SK-N-SH treated with all-trans-retinoic acid at 6 μM for 48 hours (cell line): ENCODE results near the gene SDK2.

Experiments used
- ARNTL ChIP-seq: fragments of 450-650 bp; formaldehyde crosslinking; IDR thresholded peaks from 2 replicates; pipeline ENCODE4 v1.5.0; 2020; ENCODE audit warnings: low read depth, mild to moderate bottlenecking, moderate library complexity, borderline replicate concordance
- CREB5 ChIP-seq: fragments of 250-450 bp; sonication (Bioruptor Pico); IDR thresholded peaks from 2 replicates; pipeline ENCODE4 v1.5.1; 2020; ENCODE audit warnings: low read depth, mild to moderate bottlenecking, moderate library complexity
- CSRNP3 ChIP-seq: fragments of 250-450 bp; sonication (Bioruptor Pico); IDR thresholded peaks from 2 replicates; pipeline ENCODE4 v1.5.1; 2021; ENCODE audit warnings: mild to moderate bottlenecking, moderate library complexity
- GLIS3 ChIP-seq: fragments of 250-450 bp; sonication (Bioruptor Pico); IDR thresholded peaks from 2 replicates; pipeline ENCODE4 v1.5.0; 2020; ENCODE audit warnings: mild to moderate bottlenecking, moderate library complexity
- PATZ1 ChIP-seq: fragments of 250-450 bp; sonication (Bioruptor Pico); IDR thresholded peaks from 2 replicates; pipeline ENCODE4 v1.8.0; 2020; ENCODE audit warnings: mild to moderate bottlenecking, moderate library complexity, borderline replicate concordance
- PPARA ChIP-seq: fragments of 250-450 bp; sonication (Bioruptor Pico); IDR thresholded peaks from 2 replicates; pipeline ENCODE4 v1.5.0; 2020; ENCODE audit warnings: mild to moderate bottlenecking, borderline replicate concordance
- ZC3H10 ChIP-seq: fragments of 250-450 bp; sonication (Bioruptor Pico); IDR thresholded peaks from 2 replicates; pipeline ENCODE4 v1.5.1; 2021; ENCODE audit warnings: mild to moderate bottlenecking, moderate library complexity
- ZFP3 ChIP-seq: fragments of 250-450 bp; sonication (Bioruptor Pico); IDR thresholded peaks from 2 replicates; pipeline ENCODE4 v1.5.0; 2020; ENCODE audit warnings: mild to moderate bottlenecking, moderate library complexity
- ZFP30 ChIP-seq: fragments of 450-650 bp; formaldehyde crosslinking; IDR thresholded peaks from 2 replicates; pipeline ENCODE4 v1.5.0; 2022; ENCODE audit warnings: mild to moderate bottlenecking, moderate library complexity
- ZNF565 ChIP-seq: fragments of 450-650 bp; formaldehyde crosslinking; conservative IDR thresholded peaks from 2 replicates; pipeline ENCODE4 v1.5.0; 2020; ENCODE audit warnings: low read depth, mild to moderate bottlenecking, moderate library complexity
- TF ChIP-seq, protein P1 (sequence below): fragments of 250-450 bp; sonication (Bioruptor Pico); IDR thresholded peaks from 2 replicates; pipeline ENCODE4 v1.8.0; 2021; ENCODE audit warnings: low read depth, mild to moderate bottlenecking, moderate library complexity, borderline replicate concordance

GRCh38 chr17:73341350-73342049 lies 302.7 kb downstream of the SDK2 start:
- TF ChIP-seq ZFP3 (CRISPR knock-in tag) (no peak), CSRNP3 (no peak), CREB5 (CRISPR knock-in tag) (no peak), ARNTL (no peak), ZFP30 (CRISPR knock-in tag) (no peak), PPARA (CRISPR knock-in tag) (no peak), ZC3H10 (CRISPR knock-in tag) (no peak), GLIS3 (CRISPR knock-in tag) (no peak), ZNF565 (CRISPR knock-in tag) (no peak), PATZ1 (CRISPR knock-in tag) (no peak)
- TF ChIP-seq, protein P1, sequence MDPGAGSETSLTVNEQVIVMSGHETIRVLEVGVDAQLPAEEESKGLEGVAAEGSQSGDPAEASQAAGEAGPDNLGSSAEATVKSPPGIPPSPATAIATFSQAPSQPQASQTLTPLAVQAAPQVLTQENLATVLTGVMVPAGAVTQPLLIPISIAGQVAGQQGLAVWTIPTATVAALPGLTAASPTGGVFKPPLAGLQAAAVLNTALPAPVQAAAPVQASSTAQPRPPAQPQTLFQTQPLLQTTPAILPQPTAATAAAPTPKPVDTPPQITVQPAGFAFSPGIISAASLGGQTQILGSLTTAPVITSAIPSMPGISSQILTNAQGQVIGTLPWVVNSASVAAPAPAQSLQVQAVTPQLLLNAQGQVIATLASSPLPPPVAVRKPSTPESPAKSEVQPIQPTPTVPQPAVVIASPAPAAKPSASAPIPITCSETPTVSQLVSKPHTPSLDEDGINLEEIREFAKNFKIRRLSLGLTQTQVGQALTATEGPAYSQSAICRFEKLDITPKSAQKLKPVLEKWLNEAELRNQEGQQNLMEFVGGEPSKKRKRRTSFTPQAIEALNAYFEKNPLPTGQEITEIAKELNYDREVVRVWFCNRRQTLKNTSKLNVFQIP (CRISPR knock-in tag) = no peak
